Prostate gland (tissue), 2 donors: ENCODE measurements around the gene CD86.

Experiments used
- POLR2A ChIP-seq: fragments of 450-650 bp; IDR thresholded peaks from one replicate; pipeline ENCODE4 v1.6.1; 2016; ENCODE audit warnings: antibody characterized with exemption, mild to moderate bottlenecking
- POLR2AphosphoS5 ChIP-seq: sonication (generic); formaldehyde crosslinking; IDR thresholded peaks from one replicate; pipeline ENCODE4 v1.6.1; 2017; ENCODE audit warnings: antibody characterized with exemption
- TF ChIP-seq, protein P1 (sequence below), 4 experiments: fragments of 200-600 bp in 2 of 4; fragments of 450-650 bp in 2 of 4; sonication (generic) in 2 of 4; IDR thresholded peaks; 1 replicate in 3 of 4; 2 replicates in 1 of 4; pipeline ENCODE4 v1.5.1; 2016 to 2019; ENCODE audit warnings: antibody characterized with exemption in 4 of 4, mild to moderate bottlenecking in 2 of 4, moderate library complexity in 2 of 4

DNA sequence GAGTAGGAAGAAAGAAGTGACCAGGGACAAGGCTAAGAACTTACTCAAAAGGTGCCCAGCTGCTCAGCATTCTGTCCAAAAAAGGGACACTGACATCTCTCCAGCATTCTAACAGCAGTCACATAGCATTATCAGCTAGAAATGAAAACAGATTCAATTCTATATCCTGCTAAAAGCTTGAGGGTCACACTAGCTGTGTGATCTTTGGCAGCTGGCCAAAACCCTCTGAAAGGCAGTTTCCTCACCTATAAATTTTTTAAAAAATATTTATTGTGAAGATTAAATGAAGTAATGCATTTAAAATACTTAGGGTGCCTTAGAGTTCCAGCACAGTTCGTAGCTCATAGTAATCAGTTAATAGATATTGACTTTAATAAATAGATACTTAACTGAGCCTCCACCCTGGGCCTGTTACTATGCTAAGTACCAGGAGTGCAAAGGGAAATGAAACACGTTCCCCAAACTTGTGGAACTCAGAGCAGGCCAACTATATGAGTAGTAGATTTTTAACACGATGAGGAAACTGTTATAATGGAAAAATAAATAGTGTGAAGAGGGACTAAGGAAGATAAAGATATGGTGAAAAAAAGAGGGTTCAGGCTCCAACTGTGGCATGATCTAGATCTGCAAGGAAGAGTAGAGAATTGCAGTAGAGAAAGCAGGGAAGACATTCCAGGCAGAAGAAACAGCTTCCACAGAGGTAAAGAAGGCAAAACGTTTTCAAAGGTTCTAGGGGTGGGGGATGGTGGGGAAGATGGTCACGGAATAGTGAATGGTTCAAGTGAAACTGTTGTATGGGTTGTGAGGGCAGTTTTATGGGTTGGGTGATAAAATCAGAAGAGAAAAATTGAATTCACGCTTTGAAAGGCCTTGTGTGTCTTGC, 11.4 kb downstream of the CD86 start:
- TF ChIP-seq POLR2A (no peak), POLR2AphosphoS5 (no peak)
- TF ChIP-seq, protein P1, sequence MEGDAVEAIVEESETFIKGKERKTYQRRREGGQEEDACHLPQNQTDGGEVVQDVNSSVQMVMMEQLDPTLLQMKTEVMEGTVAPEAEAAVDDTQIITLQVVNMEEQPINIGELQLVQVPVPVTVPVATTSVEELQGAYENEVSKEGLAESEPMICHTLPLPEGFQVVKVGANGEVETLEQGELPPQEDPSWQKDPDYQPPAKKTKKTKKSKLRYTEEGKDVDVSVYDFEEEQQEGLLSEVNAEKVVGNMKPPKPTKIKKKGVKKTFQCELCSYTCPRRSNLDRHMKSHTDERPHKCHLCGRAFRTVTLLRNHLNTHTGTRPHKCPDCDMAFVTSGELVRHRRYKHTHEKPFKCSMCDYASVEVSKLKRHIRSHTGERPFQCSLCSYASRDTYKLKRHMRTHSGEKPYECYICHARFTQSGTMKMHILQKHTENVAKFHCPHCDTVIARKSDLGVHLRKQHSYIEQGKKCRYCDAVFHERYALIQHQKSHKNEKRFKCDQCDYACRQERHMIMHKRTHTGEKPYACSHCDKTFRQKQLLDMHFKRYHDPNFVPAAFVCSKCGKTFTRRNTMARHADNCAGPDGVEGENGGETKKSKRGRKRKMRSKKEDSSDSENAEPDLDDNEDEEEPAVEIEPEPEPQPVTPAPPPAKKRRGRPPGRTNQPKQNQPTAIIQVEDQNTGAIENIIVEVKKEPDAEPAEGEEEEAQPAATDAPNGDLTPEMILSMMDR (IDR thresholded peaks at IDR 0.05): no peak
